Measurements from ENCODE around the gene MLPH. TPM values are rescaled to one million over a fixed set of nuclear protein-coding genes. Genes with fewer than 3 reads are reported as not detected.

MLPH gene
- total RNA-seq, 1 donor from 2014 or later = 73.5 TPM

DNA sequence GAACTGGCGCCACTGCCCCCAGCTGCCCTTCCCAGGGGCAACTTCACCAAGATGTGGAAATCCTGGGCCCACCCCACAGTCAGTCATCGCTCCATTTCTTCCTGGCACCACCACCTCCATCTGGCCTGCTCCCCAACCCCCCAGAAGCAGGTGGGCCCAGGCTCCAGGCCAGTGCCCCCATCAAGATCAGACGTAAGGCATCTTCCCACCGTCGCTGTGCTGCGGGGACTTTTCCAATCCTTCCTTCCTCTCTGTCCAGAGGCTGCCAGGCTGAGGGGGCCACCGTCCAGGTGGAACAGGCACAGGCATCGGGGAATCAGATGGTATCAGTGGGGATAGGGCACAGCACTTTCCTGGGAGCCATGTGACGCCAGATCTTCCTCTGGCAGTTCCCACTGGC lies 87.4 kb downstream of the MLPH start:
- H3K27ac ChIP-seq (replicated peaks) = no peak overlapping the region
- no peaks in the 10 kb centered on the region for H3K27me3 ChIP-seq (ENCODE audit: low read depth)
- H3K36me3 ChIP-seq = no peaks in the 10 kb centered on the region
- no peak for DNase-seq
- no peaks in the 10 kb centered on the region for H3K9me3 ChIP-seq (replicated peaks)
- H3K4me3 ChIP-seq = no peak overlapping the region
- intact Hi-C loops (cut with micrococcal nuclease) = loop anchor here (5.0 kb wide), 1 partner anchor 62 kb away; no protein-coding TSS in a partner anchor
- peaks cover 35% of the 10 kb centered on the region for H3K4me1 ChIP-seq
- TF ChIP-seq, protein P1, sequence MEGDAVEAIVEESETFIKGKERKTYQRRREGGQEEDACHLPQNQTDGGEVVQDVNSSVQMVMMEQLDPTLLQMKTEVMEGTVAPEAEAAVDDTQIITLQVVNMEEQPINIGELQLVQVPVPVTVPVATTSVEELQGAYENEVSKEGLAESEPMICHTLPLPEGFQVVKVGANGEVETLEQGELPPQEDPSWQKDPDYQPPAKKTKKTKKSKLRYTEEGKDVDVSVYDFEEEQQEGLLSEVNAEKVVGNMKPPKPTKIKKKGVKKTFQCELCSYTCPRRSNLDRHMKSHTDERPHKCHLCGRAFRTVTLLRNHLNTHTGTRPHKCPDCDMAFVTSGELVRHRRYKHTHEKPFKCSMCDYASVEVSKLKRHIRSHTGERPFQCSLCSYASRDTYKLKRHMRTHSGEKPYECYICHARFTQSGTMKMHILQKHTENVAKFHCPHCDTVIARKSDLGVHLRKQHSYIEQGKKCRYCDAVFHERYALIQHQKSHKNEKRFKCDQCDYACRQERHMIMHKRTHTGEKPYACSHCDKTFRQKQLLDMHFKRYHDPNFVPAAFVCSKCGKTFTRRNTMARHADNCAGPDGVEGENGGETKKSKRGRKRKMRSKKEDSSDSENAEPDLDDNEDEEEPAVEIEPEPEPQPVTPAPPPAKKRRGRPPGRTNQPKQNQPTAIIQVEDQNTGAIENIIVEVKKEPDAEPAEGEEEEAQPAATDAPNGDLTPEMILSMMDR (IDR thresholded peaks at IDR 0.05; ENCODE audit: borderline replicate concordance) = no peak

DNA sequence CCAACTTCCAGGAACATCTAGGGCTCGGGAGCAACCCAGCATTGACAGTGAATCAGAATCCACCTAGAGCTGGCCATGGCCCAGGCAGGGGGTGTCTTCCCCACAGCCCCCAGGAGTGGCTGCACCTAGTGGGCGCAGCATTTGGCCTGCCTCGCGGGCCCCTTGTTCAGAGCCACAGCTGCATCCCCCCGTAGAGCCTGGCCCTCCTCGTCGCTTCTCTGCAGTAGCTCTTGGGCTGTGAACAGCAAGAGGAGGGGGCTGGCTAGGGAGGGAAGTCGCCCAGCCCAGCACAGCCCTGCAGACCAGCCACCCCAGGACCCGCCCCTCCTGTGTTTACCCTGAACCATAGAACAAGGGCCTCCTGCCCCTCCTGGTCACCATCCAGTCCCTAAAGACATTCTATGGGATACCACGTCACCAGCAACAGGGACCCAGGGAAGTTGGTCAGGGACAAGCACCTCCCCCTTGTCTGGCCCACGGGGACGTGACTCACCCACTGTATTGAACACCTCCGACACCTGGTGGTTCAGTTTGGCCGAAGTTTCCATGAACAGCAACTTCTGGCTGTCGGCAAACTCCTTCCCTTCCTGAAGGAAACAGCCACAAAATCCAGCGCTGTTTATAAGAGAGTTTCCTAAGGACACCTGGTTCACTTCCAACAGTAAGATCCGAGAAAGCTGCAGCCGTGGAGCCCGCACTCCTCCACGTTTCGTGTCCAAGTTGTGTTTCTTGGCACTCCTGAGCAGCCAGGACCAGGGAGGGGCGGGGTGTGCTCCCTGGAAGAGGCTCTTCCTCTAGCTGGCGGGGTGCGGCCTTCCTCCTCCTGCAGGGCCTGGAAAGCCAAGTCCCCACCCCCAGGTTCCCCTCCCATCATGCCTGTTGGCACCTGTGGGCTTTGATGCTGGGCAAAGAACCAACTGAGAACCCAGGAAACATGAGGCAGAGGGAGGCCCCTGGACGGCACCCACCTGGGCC lies 88.1 kb downstream of the MLPH start:
- Histone ChIP-seq H3K9me3 (replicated peaks) (no peaks in the 10 kb centered on the region), H3K4me1 (peaks cover 35% of the 10 kb centered on the region), H3K27ac (replicated peaks) (peak overlapping the region; percentile 38), H3K36me3 (no peaks in the 10 kb centered on the region), H3K4me3 (peak overlapping the region; percentile 10), H3K27me3 (ENCODE audit: low read depth) (no peaks in the 10 kb centered on the region)
- intact Hi-C loops (cut with micrococcal nuclease) = loop anchor here (5.0 kb wide), 1 partner anchor 63 kb away; no protein-coding TSS in a partner anchor
- peak; percentile 35 for DNase-seq
- TF ChIP-seq, protein P1 (IDR thresholded peaks at IDR 0.05; ENCODE audit: borderline replicate concordance) = no peak

DNA sequence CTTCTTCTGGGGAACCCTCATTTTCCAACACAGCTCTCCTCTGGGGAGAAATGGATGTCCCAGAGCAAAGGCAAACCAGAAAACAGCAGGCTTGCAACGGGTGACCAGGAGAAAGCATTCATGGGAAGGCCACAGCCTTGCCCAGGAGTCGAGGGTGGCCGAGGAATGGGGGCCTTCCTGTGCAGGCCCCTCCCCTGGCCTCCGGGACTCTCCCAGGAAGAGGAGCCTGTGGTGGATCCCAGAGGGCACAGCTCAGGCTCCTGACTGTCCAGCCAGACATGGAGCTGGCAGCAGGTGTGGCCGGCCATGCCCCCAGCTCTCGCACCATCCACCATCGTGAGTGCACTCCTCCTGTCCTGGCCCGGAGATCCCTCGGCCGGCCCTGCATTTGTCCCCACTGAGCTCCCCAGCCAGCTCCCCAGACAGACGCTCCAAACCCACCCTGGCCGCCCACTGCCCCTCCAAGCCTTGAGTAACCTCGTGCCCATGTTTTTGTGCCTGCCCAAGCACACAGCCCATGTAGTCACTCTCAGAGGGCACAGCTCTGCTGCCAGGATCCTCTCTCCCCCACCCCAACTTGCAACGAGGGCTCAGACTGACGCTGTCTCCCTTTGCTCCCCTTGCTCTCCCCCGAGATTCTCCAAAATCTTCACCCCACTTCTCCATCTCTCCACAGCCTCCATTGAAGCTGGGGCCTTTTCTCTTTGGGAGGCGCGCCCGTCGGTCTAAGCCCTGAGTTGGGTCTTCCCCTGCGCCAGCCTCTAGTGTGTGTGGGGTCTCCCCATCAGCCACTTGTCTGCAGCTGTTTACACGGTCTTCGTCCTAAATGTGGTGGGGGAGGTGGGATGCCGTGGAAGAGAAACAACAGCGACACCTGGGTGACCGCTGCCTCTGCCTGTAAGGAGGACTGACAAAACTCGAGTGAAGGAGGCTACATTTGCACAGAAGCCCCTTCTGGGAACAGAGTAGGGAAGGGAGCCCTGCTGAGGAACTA lies 89.1 kb downstream of the MLPH start:
- Histone ChIP-seq H3K27me3 (ENCODE audit: low read depth) (no peaks in the 10 kb centered on the region), H3K9me3 (replicated peaks) (no peaks in the 10 kb centered on the region), H3K27ac (replicated peaks) (no peak overlapping the region), H3K4me3 (no peak overlapping the region), H3K4me1 (peaks cover 36% of the 10 kb centered on the region), H3K36me3 (no peaks in the 10 kb centered on the region)
- intact Hi-C loops (cut with micrococcal nuclease) = no loop called here
- TF ChIP-seq, protein P1 (IDR thresholded peaks at IDR 0.05; ENCODE audit: borderline replicate concordance) = no peak
- no peak for DNase-seq

DNA sequence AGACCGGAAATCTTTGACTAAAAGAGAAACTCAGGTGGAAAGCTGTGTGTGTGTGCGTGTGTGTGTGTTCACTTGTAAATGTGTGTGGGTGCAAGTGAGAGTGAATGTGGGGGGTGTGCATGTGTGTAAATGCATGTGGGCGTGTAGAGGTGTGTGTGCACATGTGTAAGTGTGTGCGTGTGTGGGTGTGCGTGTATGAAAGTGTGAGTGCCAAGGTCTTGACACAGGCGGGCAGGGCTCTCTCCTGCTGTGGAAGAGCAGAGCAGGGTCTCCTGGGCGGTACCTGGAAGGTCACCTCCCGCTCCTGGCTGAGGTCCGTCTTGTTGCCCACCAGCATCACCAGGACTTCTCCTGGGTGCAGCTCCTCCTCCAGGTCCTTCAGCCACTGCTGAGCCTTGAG lies 89.9 kb downstream of the MLPH start:
- Histone ChIP-seq H3K27ac (replicated peaks) (no peak overlapping the region), H3K36me3 (no peaks in the 10 kb centered on the region), H3K9me3 (replicated peaks) (no peaks in the 10 kb centered on the region), H3K4me1 (peaks cover 39% of the 10 kb centered on the region), H3K27me3 (ENCODE audit: low read depth) (no peaks in the 10 kb centered on the region), H3K4me3 (no peak overlapping the region)
- DNase-seq = no peak
- TF ChIP-seq, protein P1 (IDR thresholded peaks at IDR 0.05; ENCODE audit: borderline replicate concordance) = no peak
- intact Hi-C loops (cut with micrococcal nuclease) = no loop called here

DNA sequence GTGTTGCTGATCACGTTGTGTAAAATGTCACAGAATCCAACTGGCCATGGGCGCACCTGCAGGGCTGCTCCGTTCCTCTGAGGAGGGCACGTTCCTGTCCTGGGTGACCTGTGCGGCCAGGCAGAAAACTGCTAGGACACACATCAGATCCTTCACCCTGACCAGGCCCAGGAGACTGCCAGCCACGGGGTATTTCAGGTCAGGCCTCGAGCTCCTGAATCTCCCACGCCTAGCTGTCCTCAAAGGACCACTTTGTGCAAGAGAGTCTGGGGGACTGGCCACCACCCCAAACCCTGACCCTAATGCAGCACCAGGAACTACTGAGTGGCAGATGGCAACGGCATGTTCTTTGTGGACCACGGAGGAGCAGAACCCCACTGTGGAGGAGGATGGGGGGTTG lies 90.4 kb downstream of the MLPH start:
- intact Hi-C loops (cut with micrococcal nuclease) = no loop called here
- TF ChIP-seq, protein P1 (IDR thresholded peaks at IDR 0.05; ENCODE audit: borderline replicate concordance) = no peak

More for the DNA sequence above, 90.4 kb downstream of the MLPH start:
- Histone ChIP-seq H3K4me1 (peaks cover 39% of the 10 kb centered on the region), H3K9me3 (replicated peaks) (no peaks in the 10 kb centered on the region), H3K27me3 (ENCODE audit: low read depth) (no peaks in the 10 kb centered on the region), H3K4me3 (no peak overlapping the region), H3K27ac (replicated peaks) (no peak overlapping the region), H3K36me3 (no peaks in the 10 kb centered on the region)
- no peak for DNase-seq

Measured in left ventricle myocardium inferior (tissue), 1 donor.